Measurements from ENCODE around the gene SPOCK1.

The SPOCK1 gene

GRCh38 chr5:137090721-137091120, 408.4 kb downstream of the SPOCK1 start:
- no peak for TF ChIP-seq POLR2AphosphoS5 (IDR thresholded peaks at IDR 0.05; ENCODE audit: low read depth, low read length)
- no peak for TF ChIP-seq TAF1 (IDR thresholded peaks at IDR 0.05; ENCODE audit: borderline replicate concordance, insufficient read depth, low read length)
- TF ChIP-seq SIN3A (IDR thresholded peaks at IDR 0.05; ENCODE audit: borderline replicate concordance, insufficient read depth, low read length): no peak

- TF ChIP-seq SIN3A (IDR thresholded peaks at IDR 0.05; ENCODE audit: borderline replicate concordance, insufficient read depth, low read length) (no peak), POLR2AphosphoS5 (IDR thresholded peaks at IDR 0.05; ENCODE audit: low read depth, low read length) (no peak), REST (IDR thresholded peaks at IDR 0.05; ENCODE audit: insufficient read depth in 1 of 2, low read depth in 2 of 2, low read length in 2 of 2) (no peak), TAF1 (IDR thresholded peaks at IDR 0.05; ENCODE audit: borderline replicate concordance, insufficient read depth, low read length) (no peak), FOXP2 (optimal IDR thresholded peaks at IDR 0.05; ENCODE audit: borderline replicate concordance, extremely low read depth, extremely low read length, insufficient read depth) (no peak)
Observed at GRCh38 chr5:137090151-137090550, 409.0 kb downstream of the SPOCK1 start.

GRCh38 chr5:137088175-137088574, 411.0 kb downstream of the SPOCK1 start:
- no peak for TF ChIP-seq POLR2AphosphoS5 (IDR thresholded peaks at IDR 0.05; ENCODE audit: low read depth, low read length)
- no peak for TF ChIP-seq REST (IDR thresholded peaks at IDR 0.05; ENCODE audit: insufficient read depth in 1 of 2, low read depth in 2 of 2, low read length in 2 of 2)
- no peak for TF ChIP-seq TAF1 (IDR thresholded peaks at IDR 0.05; ENCODE audit: borderline replicate concordance, insufficient read depth, low read length)
- no peak for TF ChIP-seq FOXP2 (optimal IDR thresholded peaks at IDR 0.05; ENCODE audit: borderline replicate concordance, extremely low read depth, extremely low read length, insufficient read depth)
- no peak for TF ChIP-seq SIN3A (IDR thresholded peaks at IDR 0.05; ENCODE audit: borderline replicate concordance, insufficient read depth, low read length)

GRCh38 chr5:137086342-137086741, 412.8 kb downstream of the SPOCK1 start:
- TF ChIP-seq FOXP2 (optimal IDR thresholded peaks at IDR 0.05; ENCODE audit: borderline replicate concordance, extremely low read depth, extremely low read length, insufficient read depth) (no peak), TAF1 (IDR thresholded peaks at IDR 0.05; ENCODE audit: borderline replicate concordance, insufficient read depth, low read length) (no peak), REST (IDR thresholded peaks at IDR 0.05; ENCODE audit: insufficient read depth in 1 of 2, low read depth in 2 of 2, low read length in 2 of 2) (no peak), POLR2AphosphoS5 (IDR thresholded peaks at IDR 0.05; ENCODE audit: low read depth, low read length) (no peak), SIN3A (IDR thresholded peaks at IDR 0.05; ENCODE audit: borderline replicate concordance, insufficient read depth, low read length) (no peak)

- no peak for TF ChIP-seq REST (IDR thresholded peaks at IDR 0.05; ENCODE audit: insufficient read depth in 1 of 2, low read depth in 2 of 2, low read length in 2 of 2)
- TF ChIP-seq SIN3A (IDR thresholded peaks at IDR 0.05; ENCODE audit: borderline replicate concordance, insufficient read depth, low read length): no peak
- no peak for TF ChIP-seq POLR2AphosphoS5 (IDR thresholded peaks at IDR 0.05; ENCODE audit: low read depth, low read length)
- TF ChIP-seq FOXP2 (optimal IDR thresholded peaks at IDR 0.05; ENCODE audit: borderline replicate concordance, extremely low read depth, extremely low read length, insufficient read depth): no peak
- no peak for TF ChIP-seq TAF1 (IDR thresholded peaks at IDR 0.05; ENCODE audit: borderline replicate concordance, insufficient read depth, low read length)
Observed at GRCh38 chr5:137085206-137085605, 413.9 kb downstream of the SPOCK1 start.
